ENCODE results near the gene SRM.

DNA sequence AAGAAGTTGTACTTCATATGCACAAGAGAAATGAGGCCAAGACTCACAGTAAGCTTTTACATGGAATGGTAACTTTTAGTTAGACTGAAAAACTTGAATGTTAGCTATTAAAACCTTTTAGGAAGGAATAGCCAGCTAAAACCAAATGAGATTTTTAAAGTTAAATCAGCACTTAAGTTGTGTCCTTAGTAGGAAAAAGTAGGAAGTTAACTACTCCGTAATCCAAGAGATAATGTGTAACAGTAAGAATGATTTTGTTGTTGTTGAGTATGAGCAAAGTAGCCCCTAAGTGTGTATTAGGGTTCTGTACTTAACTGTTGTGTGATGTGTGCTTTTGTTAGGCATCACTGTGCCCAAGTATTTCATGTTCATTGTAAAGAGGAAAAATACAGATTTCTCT is 34.2 kb downstream of the SRM start:
- TF ChIP-seq CTCF (IDR thresholded peaks at IDR 0.05) (no peak), POLR2A (IDR thresholded peaks at IDR 0.05) (no peak)

Measured in tibial nerve (tissue), 3 donors.